Esophagus muscularis mucosa (tissue), 3 donors: Measurements from ENCODE around the gene NR1D2.
"Not testable (repeated sequence)": the region's sequence is repeated elsewhere in the genome, so short reads cannot be mapped to it uniquely, and the experiment has no call there.

Experiments
- POLR2AphosphoS5 ChIP-seq, 2 donors: sonication (generic); formaldehyde crosslinking; IDR thresholded peaks; one replicate each; pipeline ENCODE4 v1.6.1; 2017; ENCODE audit warnings: antibody characterized with exemption in 2 of 2
- TF ChIP-seq, protein P1 (sequence below), 3 experiments: fragments of 200-600 bp in 2 of 3; fragments of 450-650 bp in 1 of 3; sonication (generic) in 2 of 3; IDR thresholded peaks; one replicate each; pipeline ENCODE4 v1.5.1; 2017 to 2019; ENCODE audit warnings: antibody characterized with exemption in 3 of 3, mild to moderate bottlenecking in 2 of 3, moderate library complexity in 1 of 3

DNA sequence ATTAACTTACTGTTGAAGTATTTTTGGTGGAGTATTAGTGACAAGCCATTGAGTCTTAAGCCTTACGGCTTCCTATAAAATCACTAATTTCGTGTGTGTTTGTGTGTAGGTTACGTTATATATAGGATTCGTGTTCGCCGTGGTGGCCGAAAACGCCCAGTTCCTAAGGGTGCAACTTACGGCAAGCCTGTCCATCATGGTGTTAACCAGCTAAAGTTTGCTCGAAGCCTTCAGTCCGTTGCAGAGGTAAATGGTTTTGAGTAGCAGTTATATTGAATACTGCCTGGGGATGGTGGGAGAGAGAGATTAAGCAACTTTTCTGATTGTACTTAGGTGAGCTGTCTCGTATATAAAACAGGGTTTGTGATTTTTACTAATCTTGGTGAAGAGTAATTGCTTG lies 26.8 kb upstream of the NR1D2 start:
- TF ChIP-seq, protein P1, sequence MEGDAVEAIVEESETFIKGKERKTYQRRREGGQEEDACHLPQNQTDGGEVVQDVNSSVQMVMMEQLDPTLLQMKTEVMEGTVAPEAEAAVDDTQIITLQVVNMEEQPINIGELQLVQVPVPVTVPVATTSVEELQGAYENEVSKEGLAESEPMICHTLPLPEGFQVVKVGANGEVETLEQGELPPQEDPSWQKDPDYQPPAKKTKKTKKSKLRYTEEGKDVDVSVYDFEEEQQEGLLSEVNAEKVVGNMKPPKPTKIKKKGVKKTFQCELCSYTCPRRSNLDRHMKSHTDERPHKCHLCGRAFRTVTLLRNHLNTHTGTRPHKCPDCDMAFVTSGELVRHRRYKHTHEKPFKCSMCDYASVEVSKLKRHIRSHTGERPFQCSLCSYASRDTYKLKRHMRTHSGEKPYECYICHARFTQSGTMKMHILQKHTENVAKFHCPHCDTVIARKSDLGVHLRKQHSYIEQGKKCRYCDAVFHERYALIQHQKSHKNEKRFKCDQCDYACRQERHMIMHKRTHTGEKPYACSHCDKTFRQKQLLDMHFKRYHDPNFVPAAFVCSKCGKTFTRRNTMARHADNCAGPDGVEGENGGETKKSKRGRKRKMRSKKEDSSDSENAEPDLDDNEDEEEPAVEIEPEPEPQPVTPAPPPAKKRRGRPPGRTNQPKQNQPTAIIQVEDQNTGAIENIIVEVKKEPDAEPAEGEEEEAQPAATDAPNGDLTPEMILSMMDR (IDR thresholded peaks at IDR 0.05) = not testable (repeated sequence)
- TF ChIP-seq POLR2AphosphoS5 (IDR thresholded peaks at IDR 0.05) = not testable (repeated sequence)
